IMR-90 (cell line): ENCODE measurements around the gene RNF31. TPM values are rescaled to one million over a fixed set of nuclear protein-coding genes. Genes with fewer than 3 reads are reported as not detected.

Source experiments
- ATAC-seq: fragments of 200-7000 bp; cut with Tn5 transposase; 2 replicates; pipeline ENCODE4 v1.9.1; 2020; ENCODE audit warnings: low read depth, mild to moderate bottlenecking, moderate library complexity
- BruUV-seq: library from RNA; stranded (reverse); fragments of 400-500 nt; replicated peaks from 2 replicates; lab custom pipeline; 2021; lab: Mats Ljungman, UMichigan
- CTCF ChIA-PET: fragments of 300-600 bp; formaldehyde crosslinking; extraction: SDS; loops from one replicate; lab custom pipeline; 2021; ENCODE audit warnings: antibody characterized with exemption; lab: Yijun Ruan, JAX
- POLR2A ChIA-PET: fragments of 300-600 bp; sonication (Branson Sonifier 250); formaldehyde crosslinking; loops from one replicate; lab custom pipeline; 2022; ENCODE audit warnings: antibody characterized with exemption; ENCODE audit not compliant: unreplicated experiment; lab: Charles Lee
- DNase-seq: peaks from one replicate; pipeline ENCODE4 v3.0.0; 2013
- H2AFZ ChIP-seq: replicated peaks from 2 replicates; pipeline ENCODE3; 2013; ENCODE audit warnings: low read length, mild to moderate bottlenecking; ENCODE audit not compliant: poor library complexity
- H2AK5ac ChIP-seq: 2 replicates; pipeline ENCODE4 v1.6.1; 2013; ENCODE audit warnings: low read depth, low read length, inconsistent platforms
- H2AK9ac ChIP-seq: replicated peaks from 2 replicates; pipeline ENCODE3; 2013; ENCODE audit warnings: mild to moderate bottlenecking, low read depth, low read length, moderate library complexity; ENCODE audit not compliant: poor library complexity
- H2BK120ac ChIP-seq: 2 replicates; pipeline ENCODE4 v1.6.1; 2013; ENCODE audit warnings: low read depth, low read length, inconsistent platforms
- H2BK15ac ChIP-seq: 3 replicates; pipeline ENCODE4 v1.6.1; 2013; ENCODE audit warnings: low read depth, low read length, inconsistent platforms
- H2BK20ac ChIP-seq: 2 replicates; pipeline ENCODE4 v1.6.1; 2013; ENCODE audit warnings: low read depth, mild to moderate bottlenecking, inconsistent platforms, low read length, moderate library complexity
- H2BK5ac ChIP-seq: 2 replicates; pipeline ENCODE4 v1.6.1; 2013; ENCODE audit warnings: mild to moderate bottlenecking, low read depth, low read length, inconsistent platforms; ENCODE audit not compliant: poor library complexity, severe bottlenecking
- H3K14ac ChIP-seq: replicated peaks from 2 replicates; pipeline ENCODE4 v1.6.1; 2013; ENCODE audit warnings: low read depth, low read length, inconsistent platforms
- H3K18ac ChIP-seq: 2 replicates; pipeline ENCODE4 v1.6.1; 2013; ENCODE audit warnings: low read depth, low read length, control low read depth
- H3K23ac ChIP-seq: 2 replicates; pipeline ENCODE4 v1.6.1; 2013; ENCODE audit warnings: low read depth, low read length, inconsistent platforms
- H3K27ac ChIP-seq: 2 replicates; pipeline ENCODE4 v1.5.1; 2013; ENCODE audit warnings: mild to moderate bottlenecking, control low read depth, low read length; ENCODE audit not compliant: insufficient read depth
- H3K27me3 ChIP-seq: 2 replicates; pipeline ENCODE4 v1.6.1; 2013; ENCODE audit warnings: low read length; ENCODE audit not compliant: control insufficient read depth, insufficient read depth
- H3K36me3 ChIP-seq: 2 replicates; pipeline ENCODE4 v1.6.1; 2013; ENCODE audit warnings: low read length, mixed read lengths; ENCODE audit not compliant: control insufficient read depth, insufficient read depth
- H3K4ac ChIP-seq: 2 replicates; pipeline ENCODE4 v1.6.1; 2013; ENCODE audit warnings: low read depth, low read length, inconsistent platforms
- H3K4me1 ChIP-seq: 2 replicates; pipeline ENCODE4 v1.6.1; 2013; ENCODE audit warnings: low read length, mixed read lengths; ENCODE audit not compliant: control insufficient read depth, insufficient read depth
- H3K4me2 ChIP-seq: 2 replicates; pipeline ENCODE4 v1.6.1; 2013; ENCODE audit warnings: low read depth, mild to moderate bottlenecking, control low read depth, low read length, moderate library complexity
- H3K4me3 ChIP-seq: 2 replicates; pipeline ENCODE4 v1.5.1; 2013; ENCODE audit warnings: low read depth, mild to moderate bottlenecking, control low read depth, low read length, moderate library complexity; ENCODE audit not compliant: insufficient read depth
- H3K56ac ChIP-seq: 2 replicates; pipeline ENCODE4 v1.6.1; 2013; ENCODE audit warnings: low read length, inconsistent platforms; ENCODE audit not compliant: insufficient read depth; ENCODE audit errors: extremely low read depth
- H3K79me1 ChIP-seq, 2 experiments: 2 replicates each; pipeline ENCODE4 v1.6.1; 2013; ENCODE audit warnings: low read length in 2 of 2, inconsistent platforms in 1 of 2, low read depth in 1 of 2
- H3K9ac ChIP-seq: 2 replicates; pipeline ENCODE4 v1.6.1; 2013; ENCODE audit warnings: low read depth, low read length, control low read depth
- H3K9me1 ChIP-seq: 2 replicates; pipeline ENCODE4 v1.6.1; 2013; ENCODE audit warnings: low read length, inconsistent platforms; ENCODE audit not compliant: insufficient read depth
- H3K9me3 ChIP-seq: 2 replicates; pipeline ENCODE4 v1.6.1; 2013; ENCODE audit warnings: low read length; ENCODE audit not compliant: control insufficient read depth, insufficient read depth
- H4K20me1 ChIP-seq: 2 replicates; pipeline ENCODE4 v1.6.1; 2013; ENCODE audit warnings: low read length, inconsistent platforms; ENCODE audit not compliant: insufficient read depth
- H4K5ac ChIP-seq: 2 replicates; pipeline ENCODE4 v1.6.1; 2013; ENCODE audit warnings: mild to moderate bottlenecking, low read depth, low read length, control low read depth
- H4K8ac ChIP-seq, 2 experiments: 2 replicates each; pipeline ENCODE4 v1.6.1; 2013; ENCODE audit warnings: low read depth in 2 of 2, low read length in 2 of 2, control low read depth in 1 of 2, inconsistent platforms in 1 of 2
- H4K91ac ChIP-seq: 2 replicates; pipeline ENCODE4 v1.6.1; 2013; ENCODE audit warnings: low read depth, low read length, inconsistent platforms; ENCODE audit not compliant: insufficient read depth
- CEBPB ChIP-seq: IDR thresholded peaks from 2 replicates; pipeline ENCODE4 v1.6.1; 2012; ENCODE audit warnings: low read depth, low read length, improper control_type of control experiment
- CTCF ChIP-seq: conservative IDR thresholded peaks from 2 replicates; pipeline ENCODE4 v1.5.1; 2012; ENCODE audit warnings: mild to moderate bottlenecking, low read depth, low read length, improper control_type of control experiment
- ELK1 ChIP-seq: fragments of 150-350 bp; IDR thresholded peaks from 2 replicates; pipeline ENCODE4 v1.6.1; 2016; ENCODE audit warnings: low read depth, mild to moderate bottlenecking, low read length, moderate library complexity, borderline replicate concordance
- FOS ChIP-seq: fragments of 150-350 bp; IDR thresholded peaks from 2 replicates; pipeline ENCODE4 v1.6.1; 2016; ENCODE audit warnings: low read depth, low read length
- MAZ ChIP-seq: IDR thresholded peaks from 2 replicates; pipeline ENCODE4 v1.6.1; 2012; ENCODE audit warnings: low read depth, mild to moderate bottlenecking, low read length, improper control_type of control experiment, moderate library complexity, borderline replicate concordance
- MXI1 ChIP-seq: IDR thresholded peaks from 2 replicates; pipeline ENCODE4 v1.6.1; 2012; ENCODE audit warnings: low read depth, mild to moderate bottlenecking, low read length, moderate library complexity, borderline replicate concordance
- RAD21 ChIP-seq: IDR thresholded peaks from 2 replicates; pipeline ENCODE4 v1.6.1; 2012; ENCODE audit warnings: low read length, improper control_type of control experiment
- RCOR1 ChIP-seq: IDR thresholded peaks from 2 replicates; pipeline ENCODE4 v1.6.1; 2012; ENCODE audit warnings: mild to moderate bottlenecking, low read length, improper control_type of control experiment; ENCODE audit not compliant: insufficient replicate concordance
- SMC3 ChIP-seq: fragments of 150-350 bp; IDR thresholded peaks from 2 replicates; pipeline ENCODE4 v1.6.1; 2016; ENCODE audit warnings: low read depth, mild to moderate bottlenecking, antibody characterized with exemption, low read length, moderate library complexity
- USF2 ChIP-seq: fragments of 150-350 bp; IDR thresholded peaks from 2 replicates; pipeline ENCODE4 v1.6.1; 2017; ENCODE audit warnings: mild to moderate bottlenecking, antibody characterized with exemption, low read length, low read depth
- WGBS, 2 experiments: methylation state at CpG; one replicate each; pipeline versions ENCODE4 v1.1.5 to v1.1.7; 2013; ENCODE audit warnings: missing lambda C conversion rate in 2 of 2; ENCODE audit not compliant: insufficient read length in 1 of 2; ENCODE audit errors: extremely low coverage in 2 of 2; 5-methylcytosine and 5-hydroxymethylcytosine counted together
- dilution Hi-C: fragments of 300-500 bp; cut with HindIII; formaldehyde crosslinking; loops from one replicate; pipeline ENCODE4 v1.14.3; 2018; ENCODE audit warnings: low sequenced_read_pairs; ENCODE audit not compliant: unreplicated experiment
- in situ Hi-C: fragments of 300-500 bp; cut with MboI; formaldehyde crosslinking; loops from 3 replicates; pipeline ENCODE4 v1.14.3; 2019; ENCODE audit warnings: low sequenced_read_pairs, inconsistent platforms, mixed read lengths
- intact Hi-C: fragments of 100-400 bp; cut with micrococcal nuclease; formaldehyde crosslinking; loops from 2 replicates; pipeline ENCODE4 v1.10.0; 2022
- polyA plus RNA-seq, 3 experiments: library from polyadenylated mRNA; depleted of rRNA; stranded (reverse); fragments of >200 nt; gene quantifications; 2 replicates each; pipeline ENCODE4 v1.2.3, GENCODE V29; 2012; ENCODE audit warnings: low replicate concordance in 1 of 3
- total RNA-seq: library from RNA; depleted of rRNA; stranded (reverse); fragments of >200 nt; gene quantifications from 2 replicates; pipeline ENCODE4 v1.2.3, GENCODE V29; 2012

RNF31 gene
- total and polyA plus RNA-seq, 2 of the 4 experiments (the other 2 are of a cell fraction) = 31.6 to 37.5 TPM

- no peak for TF ChIP-seq MXI1
Observed at GRCh38 chr14:24147761-24148428, 597 bp downstream of the RNF31 start (continued).

- POLR2A ChIA-PET = interaction anchor here (0.7 kb wide), 1 partner anchor 12 kb away, joined by 3 read pairs; the partner anchor contains the start of gene IRF9
- H3K9ac ChIP-seq = no peak overlapping the region
- TF ChIP-seq ELK1 (no peak), CEBPB (no peak), FOS (no peak), SMC3 (no peak), USF2 (no peak), MXI1 (no peak), RAD21 (no peak), RCOR1 (no peak), CTCF (no peak), MAZ (no peak)
Observed at GRCh38 chr14:24149302-24149969, 2.1 kb downstream of the RNF31 start.

More at GRCh38 chr14:24149302-24149969, 2.1 kb downstream of the RNF31 start:
- no peak overlapping the region for H2AK9ac ChIP-seq
- H4K8ac ChIP-seq = no peak overlapping the region
- intact Hi-C loops (no loop called here), in situ Hi-C loops (loop anchor here (25.0 kb wide), 2 partner anchors 837 to 1062 kb away; partner anchors contain the start of genes ACIN1, BCL2L2, C14orf119 and PABPN1), dilution Hi-C loops (no loop called here)
- H3K9me1 ChIP-seq = peaks cover 8% of the 10 kb centered on the region
- H4K5ac ChIP-seq = no peak overlapping the region
- ATAC-seq (no peak), DNase-seq (no peak)
- CTCF ChIA-PET = interaction anchor here (0.5 to 4.3 kb wide), 2 partner anchors 10 to 11 kb away, joined by 3 to 14 read pairs; partner anchors contain the start of gene IRF9
- H4K20me1 ChIP-seq = peaks cover 10% of the 10 kb centered on the region
- peaks cover 32 to 56% of the 10 kb centered on the region in 2 experiments for H3K79me1 ChIP-seq
- no peaks in the 10 kb centered on the region for H3K27me3 ChIP-seq
- no peak overlapping the region for H3K4me2 ChIP-seq
- no peak overlapping the region for H2BK5ac ChIP-seq
- no peak overlapping the region for H2AFZ ChIP-seq
- no peak overlapping the region for H3K4ac ChIP-seq
- H3K56ac ChIP-seq = no peak overlapping the region
- no peak overlapping the region for H2AK5ac ChIP-seq
- no peak overlapping the region for H2BK15ac ChIP-seq
- no peak overlapping the region for H3K14ac ChIP-seq
- H2BK20ac ChIP-seq = no peak overlapping the region
- H3K4me1 ChIP-seq = peaks cover 9% of the 10 kb centered on the region
- no peaks in the 10 kb centered on the region for H3K9me3 ChIP-seq
- BruUV-seq = no TSS peak
- no CpG with 5 or more reads among the region's 3 CpGs for WGBS, 2 experiments
- no peak overlapping the region for H2BK120ac ChIP-seq
- H3K27ac ChIP-seq = no peak overlapping the region
- H3K4me3 ChIP-seq = no peak overlapping the region
- H4K91ac ChIP-seq = no peak overlapping the region
- peaks cover 39% of the 10 kb centered on the region for H3K36me3 ChIP-seq
- H3K18ac ChIP-seq = no peak overlapping the region
- no peak overlapping the region for H3K23ac ChIP-seq
